ENCODE data around the gene SERINC2. TPM values are rescaled to one million over a fixed set of nuclear protein-coding genes. Genes with fewer than 3 reads are reported as not detected.

The SERINC2 gene
- total and polyA plus RNA-seq, 2 donors (not counting 1 experiment from before 2014, with no cell fraction given) = 0.75 to 1.4 TPM

DNA sequence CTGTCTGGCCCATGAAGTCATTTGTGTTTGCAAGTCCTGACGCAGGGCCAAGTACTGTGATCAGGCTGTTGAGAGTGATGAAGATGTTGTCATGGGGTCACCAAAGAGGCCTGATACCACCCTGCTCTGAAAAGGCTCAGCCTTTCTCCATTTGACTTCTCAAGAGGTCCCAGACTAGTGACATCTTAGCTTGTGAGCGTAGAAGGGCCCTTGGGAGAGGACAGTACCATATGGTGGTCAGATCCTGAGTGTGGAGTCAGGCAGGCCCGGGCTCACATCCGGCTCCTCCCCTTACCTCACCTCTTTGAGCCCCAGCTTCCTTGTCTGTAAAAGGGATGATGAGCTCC, 29.6 kb downstream of the SERINC2 start:
- Mint-ChIP-seq H3K9me3 (ENCODE audit: insufficient read depth) (no peaks in the 10 kb centered on the region), H3K27ac (no peak overlapping the region), H3K4me1 (peaks cover 25% of the 10 kb centered on the region), H3K4me3 (no peak overlapping the region), H3K27me3 (peaks cover 6% of the 10 kb centered on the region)
- Histone ChIP-seq H3K4me1 (ENCODE audit: control insufficient read depth in 2 of 2, insufficient read depth in 2 of 2, low read length in 2 of 2) (peaks cover 0 to 12% of the 10 kb centered on the region in 2 donors), H3K27me3 (replicated peaks in 1 of 4; ENCODE audit: control extremely low read depth in 1 of 4, control insufficient read depth in 3 of 4, insufficient read depth in 4 of 4, low read length in 3 of 4) (no peaks in the 10 kb centered on the region), H3K27ac (ENCODE audit: low read length in 2 of 2) (no peak overlapping the region), H2AFZ (ENCODE audit: insufficient read depth, low read depth, low read length, poor library complexity, severe bottlenecking) (no peak overlapping the region), H3K4me3 (ENCODE audit: control extremely low read depth in 1 of 5, extremely low read depth in 1 of 5, insufficient read depth in 1 of 5, low read depth in 2 of 5, low read length in 4 of 5) (no peak overlapping the region), H3K36me3 (replicated peaks in 1 of 2; ENCODE audit: control extremely low read depth in 1 of 2, control insufficient read depth in 1 of 2, extremely low read depth in 1 of 2, insufficient read depth in 2 of 2, low read length in 1 of 2) (no peaks in the 10 kb centered on the region), H3K4me2 (replicated peaks; ENCODE audit: low read depth, low read length, poor library complexity, severe bottlenecking) (no peak overlapping the region), H3K9ac (ENCODE audit: low read length) (no peak overlapping the region), H3K79me2 (ENCODE audit: control insufficient read depth, insufficient read depth, low read length) (no peaks in the 10 kb centered on the region), H4K20me1 (ENCODE audit: control insufficient read depth, insufficient read depth, low read length, poor library complexity, severe bottlenecking) (no peaks in the 10 kb centered on the region), H3K9me3 (ENCODE audit: control extremely low read depth in 1 of 3, control insufficient read depth in 2 of 3, insufficient read depth in 1 of 3, low read length in 2 of 3) (peaks cover 0 to 9% (median 9%) of the 10 kb centered on the region in 3 donors)
- no peak for ATAC-seq (ENCODE audit: low read depth)
- ChIA-PET CTCF (interaction anchor here (0.6 to 1.0 kb wide), 2 partner anchors 20 to 26 kb away, joined by 3 to 6 read pairs; no protein-coding TSS in a partner anchor), POLR2A (no interaction called here)
- intact Hi-C loops (cut with micrococcal nuclease) = no loop called here
- no peak for DNase-seq
- TF ChIP-seq CTCF (IDR thresholded peaks at IDR 0.05) = no peak
- TF ChIP-seq EZH2 (IDR thresholded peaks at IDR 0.05; ENCODE audit: borderline replicate concordance, insufficient read depth, low read depth, low read length, poor library complexity, severe bottlenecking) = no peak
- 60% methylated on average over 3 of the region's 4 CpGs for WGBS (ENCODE audit: insufficient coverage)

DNA sequence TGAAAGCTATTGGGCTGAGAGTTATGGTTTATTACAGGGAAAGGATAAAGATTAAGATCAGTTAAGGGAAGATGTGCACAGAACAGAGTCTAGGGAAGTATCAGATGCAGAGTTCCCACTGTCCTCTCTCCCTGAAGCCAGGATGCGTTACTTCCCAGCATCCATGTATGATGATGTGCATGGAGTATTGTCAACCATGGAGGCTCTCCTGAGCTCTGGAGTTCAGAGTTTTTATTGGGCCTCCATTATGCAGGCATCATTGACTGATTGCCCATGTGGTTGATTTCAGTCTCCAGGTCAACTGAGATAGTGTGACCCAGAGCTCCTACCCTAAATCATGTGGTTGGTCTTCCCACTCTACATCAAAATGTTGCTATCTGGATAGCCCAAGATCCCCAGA, 30.7 kb downstream of the SERINC2 start:
- no peak overlapping the region for H3K4me3 ChIP-seq (ENCODE audit: control extremely low read depth in 1 of 5, extremely low read depth in 1 of 5, insufficient read depth in 1 of 5, low read depth in 2 of 5, low read length in 4 of 5)
- H3K4me2 ChIP-seq (replicated peaks; ENCODE audit: low read depth, low read length, poor library complexity, severe bottlenecking) = no peak overlapping the region
- Mint-ChIP-seq H3K4me1 (peaks cover 25% of the 10 kb centered on the region), H3K9me3 (ENCODE audit: insufficient read depth) (no peaks in the 10 kb centered on the region), H3K4me3 (no peak overlapping the region), H3K27ac (no peak overlapping the region), H3K27me3 (peaks cover 10% of the 10 kb centered on the region)
- no peaks in the 10 kb centered on the region for H3K36me3 ChIP-seq (replicated peaks in 1 of 2; ENCODE audit: control extremely low read depth in 1 of 2, control insufficient read depth in 1 of 2, extremely low read depth in 1 of 2, insufficient read depth in 2 of 2, low read length in 1 of 2)
- H3K79me2 ChIP-seq (ENCODE audit: control insufficient read depth, insufficient read depth, low read length) = no peaks in the 10 kb centered on the region
- POLR2A ChIA-PET = no interaction called here
- peaks cover 0 to 9% (median 9%) of the 10 kb centered on the region in 3 donors for H3K9me3 ChIP-seq (ENCODE audit: control extremely low read depth in 1 of 3, control insufficient read depth in 2 of 3, insufficient read depth in 1 of 3, low read length in 2 of 3)
- WGBS (ENCODE audit: insufficient coverage) = 100% methylated on average over 1 of the region's 1 CpG
- no peak for ATAC-seq (ENCODE audit: low read depth)
- no peak overlapping the region for H2AFZ ChIP-seq (ENCODE audit: insufficient read depth, low read depth, low read length, poor library complexity, severe bottlenecking)
- H3K9ac ChIP-seq (ENCODE audit: low read length) = no peak overlapping the region
- DNase-seq = no peak
- TF ChIP-seq CTCF (IDR thresholded peaks at IDR 0.05) (no peak), EZH2 (IDR thresholded peaks at IDR 0.05; ENCODE audit: borderline replicate concordance, insufficient read depth, low read depth, low read length, poor library complexity, severe bottlenecking) (no peak)
- CTCF ChIA-PET = interaction anchor here (1.0 kb wide), 1 partner anchor 21 kb away, joined by 6 read pairs; no protein-coding TSS in a partner anchor
- intact Hi-C loops (cut with micrococcal nuclease) = no loop called here
- no peaks in the 10 kb centered on the region for H4K20me1 ChIP-seq (ENCODE audit: control insufficient read depth, insufficient read depth, low read length, poor library complexity, severe bottlenecking)
- H3K27ac ChIP-seq (ENCODE audit: low read length in 2 of 2) = no peak overlapping the region
- H3K4me1 ChIP-seq (ENCODE audit: control insufficient read depth in 2 of 2, insufficient read depth in 2 of 2, low read length in 2 of 2) = peaks cover 0 to 12% of the 10 kb centered on the region in 2 donors
- H3K27me3 ChIP-seq (replicated peaks in 1 of 4; ENCODE audit: control extremely low read depth in 1 of 4, control insufficient read depth in 3 of 4, insufficient read depth in 4 of 4, low read length in 3 of 4) = no peaks in the 10 kb centered on the region
